Measurements from ENCODE around the gene BCL11A.
A peak's percentile ranks its signal among the peaks of the same experiment; 100 is the strongest.

The BCL11A gene

GRCh38 chr2:60557486-60557864 lies 4.0 kb upstream of the BCL11A start:
- no peak for DNase-seq

- no peak for DNase-seq
Observed at GRCh38 chr2:60556576-60557485, 3.4 kb upstream of the BCL11A start.

- no peak for DNase-seq
Observed at GRCh38 chr2:60556175-60556574, 2.7 kb upstream of the BCL11A start.

GRCh38 chr2:60555783-60556139 lies 2.3 kb upstream of the BCL11A start:
- no peak for DNase-seq

GRCh38 chr2:60555066-60555782 lies 1.8 kb upstream of the BCL11A start:
- peak; percentile 42 to 45 for DNase-seq

GRCh38 chr2:60554646-60555065 lies 1.2 kb upstream of the BCL11A start:
- DNase-seq: no peak

- no peak for DNase-seq
Observed at GRCh38 chr2:60554074-60554645, 706 bp upstream of the BCL11A start.

- DNase-seq: no peak
Observed at GRCh38 chr2:60552851-60553494, 481 bp downstream of the BCL11A start.

- no peak for DNase-seq
Observed at GRCh38 chr2:60552078-60552850, 1.2 kb downstream of the BCL11A start.

GRCh38 chr2:60551240-60552077 lies 2.0 kb downstream of the BCL11A start:
- DNase-seq: no peak

- DNase-seq: no peak
Observed at GRCh38 chr2:60550984-60551239, 2.5 kb downstream of the BCL11A start.

- DNase-seq: peak; percentile 21 to 35
Observed at GRCh38 chr2:60550178-60550983, 3.1 kb downstream of the BCL11A start.

- DNase-seq: no peak
Observed at GRCh38 chr2:60549928-60550177, 3.6 kb downstream of the BCL11A start.

GRCh38 chr2:60549238-60549927 lies 4.1 kb downstream of the BCL11A start:
- DNase-seq: no peak

GRCh38 chr2:60548845-60549237 lies 4.6 kb downstream of the BCL11A start:
- no peak for DNase-seq

- DNase-seq: no peak
Observed at GRCh38 chr2:60548311-60548710, 5.1 kb downstream of the BCL11A start.

GRCh38 chr2:60547841-60548240 lies 5.6 kb downstream of the BCL11A start:
- DNase-seq: no peak

- no peak for DNase-seq
Observed at GRCh38 chr2:60546756-60547420, 6.6 kb downstream of the BCL11A start.

GRCh38 chr2:60544954-60545560 lies 8.4 kb downstream of the BCL11A start:
- DNase-seq: no peak

- no peak for DNase-seq
Observed at GRCh38 chr2:60544062-60544461, 9.4 kb downstream of the BCL11A start.

Data from activated CD4-positive, alpha-beta T cell treated with anti-CD3 and anti-CD28 coated beads for 4 hours (primary cell).